ENCODE data around the gene CFAP161.
"Not testable (repeated sequence)": the region's sequence is repeated elsewhere in the genome, so short reads cannot be mapped to it uniquely, and the experiment has no call there.

CFAP161 gene

DNA sequence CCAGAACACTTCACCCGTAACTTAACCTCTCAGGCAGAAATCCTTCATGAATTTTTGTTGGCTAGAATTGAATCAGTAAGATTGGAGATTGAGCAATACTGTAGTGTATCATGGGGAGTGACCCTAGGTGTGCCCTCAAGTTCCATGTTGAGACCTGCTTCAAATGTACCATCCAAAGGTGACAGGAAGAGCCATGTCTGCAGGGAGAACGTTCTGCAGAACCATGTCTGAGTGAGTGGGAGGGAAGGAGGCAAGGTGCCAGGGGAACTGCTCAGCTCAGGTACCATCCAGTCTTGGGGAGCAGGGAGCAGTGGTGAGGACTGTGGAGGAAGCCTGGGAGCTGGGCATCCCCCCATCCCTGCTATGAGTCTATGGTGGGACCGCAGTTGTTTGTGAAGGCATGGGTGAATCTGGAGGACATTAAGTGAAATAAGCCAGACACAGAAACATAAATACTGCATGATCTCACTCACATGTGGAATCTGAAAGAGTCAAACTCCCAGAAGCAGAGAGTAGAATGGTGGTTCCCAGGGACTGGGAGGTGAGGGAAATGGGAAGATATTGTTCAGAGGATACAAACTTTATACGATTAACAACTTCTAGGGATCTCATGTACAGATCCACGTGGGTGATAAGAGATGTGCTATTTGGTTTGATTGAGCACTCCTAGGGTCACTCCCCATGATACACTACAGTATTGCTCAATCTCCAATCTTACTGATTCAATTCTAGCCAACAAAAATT, 23.3 kb downstream of the CFAP161 start:
- Mint-ChIP-seq H3K4me3 (no peak overlapping the region), H3K9me3 (no peaks in the 10 kb centered on the region), H3K36me3 (ENCODE audit: insufficient read depth) (no peaks in the 10 kb centered on the region), H3K27ac (no peak overlapping the region), H3K4me1 (ENCODE audit: low read depth in 2 of 2) (peaks cover 4 to 5% of the 10 kb centered on the region in 2 donors), H3K27me3 (peaks cover 13 to 26% of the 10 kb centered on the region in 2 donors)
- ATAC-seq (replicated peaks) (no peak), DNase-seq (no peak)

DNA sequence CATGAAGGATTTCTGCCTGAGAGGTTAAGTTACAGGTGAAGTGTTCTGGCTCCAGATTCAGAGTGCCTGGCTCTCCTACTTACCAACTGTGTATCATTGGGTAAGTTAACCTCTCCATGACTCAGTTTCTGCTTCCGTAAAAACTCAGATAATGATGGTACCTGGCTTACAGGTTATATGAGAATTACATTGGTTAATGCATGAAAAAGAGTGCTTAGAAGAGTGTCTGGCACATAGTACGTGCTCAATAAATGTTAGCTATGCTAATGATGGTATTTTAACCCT, 23.8 kb downstream of the CFAP161 start:
- Mint-ChIP-seq H3K9me3 (no peaks in the 10 kb centered on the region), H3K4me3 (no peak overlapping the region), H3K4me1 (ENCODE audit: low read depth in 2 of 2) (peaks cover 4 to 5% of the 10 kb centered on the region in 2 donors), H3K27ac (no peak overlapping the region), H3K27me3 (peaks cover 16 to 32% of the 10 kb centered on the region in 2 donors), H3K36me3 (ENCODE audit: insufficient read depth) (no peaks in the 10 kb centered on the region)
- ATAC-seq (replicated peaks) (no peak), DNase-seq (no peak)

DNA sequence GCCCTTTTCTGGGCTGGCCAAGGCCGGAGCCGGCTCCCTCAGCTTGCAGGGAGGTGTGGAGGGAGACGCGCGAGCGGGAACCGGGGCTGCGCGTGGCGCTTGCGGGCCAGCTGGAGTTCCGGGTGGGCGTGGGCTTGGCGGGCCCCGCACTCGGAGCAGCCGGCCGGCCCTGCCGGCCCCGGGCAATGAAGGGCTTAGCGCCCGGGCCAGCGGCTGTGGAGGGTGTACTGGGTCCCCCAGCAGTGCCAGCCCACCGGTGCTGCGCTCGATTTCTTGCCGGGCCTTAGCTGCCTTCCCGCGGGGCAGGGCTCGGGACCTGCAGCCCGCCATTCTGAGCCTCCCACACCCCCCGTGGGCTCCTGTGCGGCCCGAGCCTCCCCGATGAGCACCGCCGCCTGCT, 24.5 kb downstream of the CFAP161 start:
- H3K4me1 Mint-ChIP-seq (ENCODE audit: low read depth in 2 of 2); H3K4me3 Mint-ChIP-seq; DNase-seq; H3K36me3 Mint-ChIP-seq (ENCODE audit: insufficient read depth); ATAC-seq (replicated peaks); H3K9me3 Mint-ChIP-seq; H3K27ac Mint-ChIP-seq: not testable (repeated sequence)
- peaks cover 16 to 32% of the 10 kb centered on the region in 2 donors for H3K27me3 Mint-ChIP-seq

GRCh38 chr15:81160312-81161159, 26.5 kb downstream of the CFAP161 start:
- H3K9me3 Mint-ChIP-seq, result no peaks in the 10 kb centered on the region
- H3K4me3 Mint-ChIP-seq, result no peak overlapping the region
- peaks cover 24 to 46% of the 10 kb centered on the region in 2 donors for H3K27me3 Mint-ChIP-seq
- ATAC-seq (replicated peaks) (no peak), DNase-seq (no peak)
- no peak overlapping the region for H3K27ac Mint-ChIP-seq
- H3K36me3 Mint-ChIP-seq (ENCODE audit: insufficient read depth), result no peaks in the 10 kb centered on the region
- peaks cover 4 to 5% of the 10 kb centered on the region in 2 donors for H3K4me1 Mint-ChIP-seq (ENCODE audit: low read depth in 2 of 2)

DNA sequence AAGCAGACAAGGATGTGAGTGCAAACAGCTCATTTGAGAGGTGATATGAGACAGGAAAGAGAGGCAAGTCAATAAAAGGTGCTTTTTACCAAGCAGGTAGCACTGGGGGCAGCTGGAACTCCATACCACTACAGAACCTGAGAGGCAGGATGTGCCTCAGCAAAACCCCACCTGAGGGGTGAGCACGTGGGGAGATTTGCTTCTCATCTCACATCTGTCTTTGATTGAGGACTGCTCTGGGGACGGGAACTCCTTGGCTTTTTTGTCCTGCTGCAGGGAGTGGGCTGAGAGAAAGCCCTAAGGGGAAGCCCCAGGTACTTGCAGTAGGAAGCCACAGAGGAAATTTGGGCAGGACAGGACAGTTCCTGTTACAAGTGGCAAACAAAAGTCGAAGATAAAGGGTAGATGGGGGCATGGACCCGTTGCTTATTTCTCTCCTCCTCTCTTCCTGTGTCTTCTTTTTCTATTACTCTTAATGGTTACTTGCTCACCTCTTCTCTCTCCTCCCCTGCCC, 27.1 kb downstream of the CFAP161 start:
- no peak overlapping the region for H3K4me3 Mint-ChIP-seq
- no peaks in the 10 kb centered on the region for H3K9me3 Mint-ChIP-seq
- peaks cover 4 to 5% of the 10 kb centered on the region in 2 donors for H3K4me1 Mint-ChIP-seq (ENCODE audit: low read depth in 2 of 2)
- no peaks in the 10 kb centered on the region for H3K36me3 Mint-ChIP-seq (ENCODE audit: insufficient read depth)
- H3K27ac Mint-ChIP-seq, result peak overlapping the region in 1 of 2 donors; percentile 9
- DNase-seq, result no peak
- H3K27me3 Mint-ChIP-seq, result peaks cover 24 to 46% of the 10 kb centered on the region in 2 donors
- ATAC-seq (replicated peaks), result no peak

- Mint-ChIP-seq H3K36me3 (ENCODE audit: insufficient read depth) (no peaks in the 10 kb centered on the region), H3K27ac (peak overlapping the region in 1 of 2 donors; percentile 9), H3K9me3 (no peaks in the 10 kb centered on the region), H3K27me3 (peaks cover 24 to 45% of the 10 kb centered on the region in 2 donors), H3K4me1 (ENCODE audit: low read depth in 2 of 2) (peaks cover 4 to 5% of the 10 kb centered on the region in 2 donors), H3K4me3 (no peak overlapping the region)
- no peak for DNase-seq
- ATAC-seq (replicated peaks), result no peak
Observed at GRCh38 chr15:81161851-81162250, 27.8 kb downstream of the CFAP161 start.

DNA sequence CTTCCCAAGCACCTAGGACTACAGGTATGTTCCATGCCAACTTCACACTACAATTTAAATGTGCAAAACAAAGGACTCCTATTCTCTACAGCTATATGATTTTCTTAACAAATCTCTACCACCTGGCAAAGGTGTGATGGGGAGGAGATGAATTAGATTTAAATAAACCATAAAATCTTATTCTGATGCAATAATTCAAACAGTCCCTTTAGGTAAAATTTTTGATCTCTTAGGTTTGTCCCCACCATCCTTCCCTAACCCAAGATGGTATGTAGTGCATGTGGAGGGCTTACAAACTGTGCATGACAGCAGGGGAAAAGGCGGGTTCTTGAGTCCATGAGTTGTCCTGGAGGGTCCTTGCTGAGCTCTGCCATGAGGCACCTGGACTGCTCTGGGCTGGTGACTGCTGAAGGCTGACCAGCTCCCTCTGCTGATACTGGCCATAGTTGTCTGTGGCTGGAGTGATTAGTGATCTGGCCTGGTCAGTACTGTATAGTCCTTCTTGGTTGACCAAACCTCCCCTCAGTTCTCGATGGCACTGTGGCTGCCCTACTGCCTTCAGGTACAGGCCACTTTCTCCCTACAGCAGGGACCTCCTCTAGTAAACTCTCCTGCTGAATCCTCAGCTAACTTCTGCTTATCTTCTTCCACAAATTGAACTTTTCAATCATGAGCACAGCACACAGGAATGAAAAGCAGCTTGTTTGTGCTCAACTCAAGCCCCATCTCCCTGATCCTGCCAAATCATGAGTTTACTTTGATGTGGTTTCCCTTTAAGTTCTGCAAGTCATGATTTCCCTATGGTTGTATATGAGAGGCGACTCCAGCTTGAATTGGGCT, 30.1 kb downstream of the CFAP161 start:
- H3K9me3 Mint-ChIP-seq, result no peaks in the 10 kb centered on the region
- peaks cover 4 to 5% of the 10 kb centered on the region in 2 donors for H3K4me1 Mint-ChIP-seq (ENCODE audit: low read depth in 2 of 2)
- H3K27ac Mint-ChIP-seq, result no peak overlapping the region
- H3K27me3 Mint-ChIP-seq, result peaks cover 24 to 49% of the 10 kb centered on the region in 2 donors
- DNase-seq, result no peak
- H3K4me3 Mint-ChIP-seq, result no peak overlapping the region
- ATAC-seq (replicated peaks), result no peak
- H3K36me3 Mint-ChIP-seq (ENCODE audit: insufficient read depth), result no peaks in the 10 kb centered on the region

GRCh38 chr15:81165535-81165934, 31.5 kb downstream of the CFAP161 start:
- DNase-seq (no peak), ATAC-seq (replicated peaks) (no peak)
- no peak overlapping the region for H3K27ac Mint-ChIP-seq
- peaks cover 24 to 49% of the 10 kb centered on the region in 2 donors for H3K27me3 Mint-ChIP-seq
- H3K4me1 Mint-ChIP-seq (ENCODE audit: low read depth in 2 of 2), result peaks cover 4 to 5% of the 10 kb centered on the region in 2 donors
- no peaks in the 10 kb centered on the region for H3K36me3 Mint-ChIP-seq (ENCODE audit: insufficient read depth)
- no peaks in the 10 kb centered on the region for H3K9me3 Mint-ChIP-seq
- H3K4me3 Mint-ChIP-seq, result no peak overlapping the region

DNA sequence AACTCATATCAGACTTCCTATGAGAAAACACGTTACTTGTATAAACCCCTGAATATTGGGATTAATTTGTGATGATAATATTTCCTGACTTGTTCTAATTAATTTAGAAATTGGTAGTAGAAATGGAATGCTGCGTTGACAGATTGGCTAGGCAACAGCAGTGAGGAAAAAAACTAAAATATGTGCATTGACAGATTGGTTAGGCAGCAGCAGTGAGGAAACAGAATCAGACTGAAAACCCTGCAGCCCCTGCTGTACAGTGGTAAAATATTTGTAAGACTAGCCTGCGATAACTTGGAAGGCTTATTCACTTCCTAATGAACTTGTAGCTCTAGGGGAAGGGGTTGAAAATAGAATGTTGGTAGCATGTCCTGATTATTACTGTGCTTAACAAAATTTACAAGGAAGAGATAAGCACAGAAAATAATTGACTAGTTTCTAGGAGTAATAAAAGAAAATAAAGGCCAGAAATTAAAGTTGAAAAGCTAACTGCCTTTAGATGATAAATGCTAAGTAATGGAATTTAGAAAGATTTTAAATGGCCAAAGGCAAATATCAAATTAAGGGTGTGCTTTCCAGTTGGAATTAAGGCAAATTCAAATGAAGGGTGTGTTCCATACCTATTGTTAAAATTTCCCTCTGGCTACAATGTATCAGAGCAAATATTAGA, 32.7 kb downstream of the CFAP161 start:
- H3K27me3 Mint-ChIP-seq, result peaks cover 27 to 37% of the 10 kb centered on the region in 2 donors
- H3K27ac Mint-ChIP-seq, result no peak overlapping the region
- H3K36me3 Mint-ChIP-seq (ENCODE audit: insufficient read depth), result no peaks in the 10 kb centered on the region
- H3K9me3 Mint-ChIP-seq, result no peaks in the 10 kb centered on the region
- H3K4me1 Mint-ChIP-seq (ENCODE audit: low read depth in 2 of 2), result no peaks in the 10 kb centered on the region
- no peak for DNase-seq
- no peak for ATAC-seq (replicated peaks)
- H3K4me3 Mint-ChIP-seq, result no peak overlapping the region

DNA sequence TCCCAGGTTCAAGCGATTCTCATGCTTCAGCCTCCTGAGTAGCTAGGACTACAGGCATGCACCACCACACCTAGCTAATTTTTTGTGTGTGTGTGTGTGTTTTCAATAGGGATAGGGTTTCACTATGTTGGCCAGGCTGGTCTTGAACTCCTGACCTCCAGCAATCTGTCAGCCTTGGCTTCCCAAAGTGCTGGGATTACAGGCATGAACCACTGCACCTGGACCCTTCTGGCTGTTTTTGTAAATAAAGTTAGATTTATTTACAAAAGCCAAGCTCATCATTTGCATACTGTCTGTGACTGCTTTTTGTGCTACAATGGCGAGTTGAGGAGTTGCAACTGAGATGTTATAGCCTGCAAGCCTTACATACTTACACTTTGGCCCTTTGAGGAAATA, 34.1 kb downstream of the CFAP161 start:
- H3K27ac Mint-ChIP-seq, result no peak overlapping the region
- H3K27me3 Mint-ChIP-seq, result peaks cover 25 to 26% of the 10 kb centered on the region in 2 donors
- no peak for DNase-seq
- no peak for ATAC-seq (replicated peaks)
- H3K4me3 Mint-ChIP-seq, result no peak overlapping the region
- no peaks in the 10 kb centered on the region for H3K4me1 Mint-ChIP-seq (ENCODE audit: low read depth in 2 of 2)
- no peaks in the 10 kb centered on the region for H3K9me3 Mint-ChIP-seq
- no peaks in the 10 kb centered on the region for H3K36me3 Mint-ChIP-seq (ENCODE audit: insufficient read depth)

GRCh38 chr15:81168644-81169043, 34.6 kb downstream of the CFAP161 start:
- H3K27ac Mint-ChIP-seq, result no peak overlapping the region
- H3K4me1 Mint-ChIP-seq (ENCODE audit: low read depth in 2 of 2), result no peaks in the 10 kb centered on the region
- no peak for DNase-seq
- H3K36me3 Mint-ChIP-seq (ENCODE audit: insufficient read depth), result no peaks in the 10 kb centered on the region
- H3K27me3 Mint-ChIP-seq, result peaks cover 25 to 26% of the 10 kb centered on the region in 2 donors
- ATAC-seq (replicated peaks), result no peak
- H3K9me3 Mint-ChIP-seq, result no peaks in the 10 kb centered on the region
- H3K4me3 Mint-ChIP-seq, result no peak overlapping the region

- no peaks in the 10 kb centered on the region for H3K4me1 Mint-ChIP-seq (ENCODE audit: low read depth in 2 of 2)
- no peak for ATAC-seq (replicated peaks)
- H3K27ac Mint-ChIP-seq, result no peak overlapping the region
- H3K9me3 Mint-ChIP-seq, result no peaks in the 10 kb centered on the region
- H3K36me3 Mint-ChIP-seq (ENCODE audit: insufficient read depth), result no peaks in the 10 kb centered on the region
- H3K4me3 Mint-ChIP-seq, result no peak overlapping the region
- DNase-seq, result no peak
- H3K27me3 Mint-ChIP-seq, result peaks cover 11 to 17% of the 10 kb centered on the region in 2 donors
Observed at GRCh38 chr15:81170511-81170910, 36.4 kb downstream of the CFAP161 start.

GRCh38 chr15:81171286-81171685, 37.2 kb downstream of the CFAP161 start:
- no peak for ATAC-seq (replicated peaks)
- Mint-ChIP-seq H3K27ac (no peak overlapping the region), H3K4me1 (ENCODE audit: low read depth in 2 of 2) (no peaks in the 10 kb centered on the region), H3K36me3 (ENCODE audit: insufficient read depth) (no peaks in the 10 kb centered on the region), H3K27me3 (peaks cover 11 to 17% of the 10 kb centered on the region in 2 donors), H3K4me3 (no peak overlapping the region), H3K9me3 (no peaks in the 10 kb centered on the region)
- no peak for DNase-seq

All from effector memory CD8-positive, alpha-beta T cell (primary cell).